Hepatocyte (in vitro differentiated cells): ENCODE results near the gene SH3PXD2A. TPM values are rescaled to one million over a fixed set of nuclear protein-coding genes. Genes with fewer than 3 reads are reported as not detected.

Source experiments
- DNase-seq: peaks from one replicate; pipeline ENCODE4 v3.0.0-alpha.2; 2016; ENCODE audit warnings: low spot score
- H2AFZ ChIP-seq: fragments of 200-600 bp; sonication (generic); 2 replicates; pipeline ENCODE4 v1.6.0; 2016; ENCODE audit warnings: antibody characterized with exemption, mild to moderate bottlenecking
- H3K27ac ChIP-seq: fragments of 200-600 bp; sonication (generic); 2 replicates; pipeline ENCODE4 v1.5.1; 2016; ENCODE audit warnings: mild to moderate bottlenecking
- H3K27me3 ChIP-seq: fragments of 200-600 bp; sonication (generic); 2 replicates; pipeline ENCODE4 v1.6.1; 2016
- H3K36me3 ChIP-seq: fragments of 200-600 bp; sonication (generic); replicated peaks from 2 replicates; pipeline ENCODE4 v1.5.1; 2016; ENCODE audit warnings: low read depth; ENCODE audit not compliant: insufficient read depth
- H3K4me1 ChIP-seq: fragments of 200-600 bp; sonication (generic); 2 replicates; pipeline ENCODE4 v1.5.1; 2016; ENCODE audit warnings: mild to moderate bottlenecking, moderate library complexity; ENCODE audit not compliant: insufficient read depth
- H3K4me2 ChIP-seq: fragments of 200-600 bp; sonication (generic); 2 replicates; pipeline ENCODE4 v1.6.0; 2016
- H3K4me3 ChIP-seq: fragments of 200-600 bp; sonication (generic); 2 replicates; pipeline ENCODE4 v1.5.1; 2016; ENCODE audit warnings: mild to moderate bottlenecking
- H3K79me2 ChIP-seq: fragments of 200-600 bp; sonication (generic); 2 replicates; pipeline ENCODE4 v1.6.0; 2017; ENCODE audit warnings: mild to moderate bottlenecking
- H3K9me2 ChIP-seq: fragments of 200-600 bp; sonication (generic); replicated peaks from 2 replicates; pipeline ENCODE4 v1.6.0; 2017; ENCODE audit warnings: mild to moderate bottlenecking; ENCODE audit not compliant: insufficient read depth
- H3K9me3 ChIP-seq: fragments of 200-600 bp; sonication (generic); 2 replicates; pipeline ENCODE4 v1.5.1; 2016; ENCODE audit warnings: low read depth, mild to moderate bottlenecking
- H4K20me1 ChIP-seq: fragments of 200-600 bp; sonication (generic); 2 replicates; pipeline ENCODE4 v1.6.0; 2016; ENCODE audit warnings: mild to moderate bottlenecking; ENCODE audit not compliant: insufficient read depth, poor library complexity, severe bottlenecking
- EZH2 ChIP-seq: fragments of 200-600 bp; sonication (generic); IDR thresholded peaks from 2 replicates; pipeline ENCODE4 v1.6.1; 2016; ENCODE audit warnings: antibody characterized with exemption, mild to moderate bottlenecking, borderline replicate concordance
- EZH2phosphoT487 ChIP-seq: fragments of 200-600 bp; sonication (generic); IDR thresholded peaks from one replicate; pipeline ENCODE4 v1.6.1; 2018; ENCODE audit warnings: antibody characterized with exemption, mild to moderate bottlenecking, low read depth, moderate library complexity; ENCODE audit not compliant: unreplicated experiment, severe bottlenecking
- WGBS: methylation state at CpG from one replicate; pipeline ENCODE4 v1.1.6; 2016; ENCODE audit warnings: low lambda C conversion rate; ENCODE audit errors: missing lambda C conversion rate; 5-methylcytosine and 5-hydroxymethylcytosine counted together
- polyA plus RNA-seq: library from polyadenylated mRNA; unstranded; fragments of >200 nt; fragmentation: Nextera tagmentation; extraction: Ambion mirVana; gene quantifications from 2 replicates; pipeline ENCODE4 v1.2.1, GENCODE V29; 2016
- total RNA-seq: library from RNA; depleted of rRNA; stranded (reverse); fragments of >200 nt; gene quantifications from 2 replicates; pipeline ENCODE4 v1.2.3, GENCODE V29; 2014
- TF ChIP-seq, protein P1 (sequence below): fragments of 200-600 bp; sonication (generic); IDR thresholded peaks from 2 replicates; pipeline ENCODE4 v1.5.1; 2016; ENCODE audit warnings: antibody characterized with exemption, mild to moderate bottlenecking; ENCODE audit not compliant: poor library complexity

SH3PXD2A gene
- total and polyA plus RNA-seq, 2 experiments from 2014 or later, result 8.4 to 13.6 TPM

DNA sequence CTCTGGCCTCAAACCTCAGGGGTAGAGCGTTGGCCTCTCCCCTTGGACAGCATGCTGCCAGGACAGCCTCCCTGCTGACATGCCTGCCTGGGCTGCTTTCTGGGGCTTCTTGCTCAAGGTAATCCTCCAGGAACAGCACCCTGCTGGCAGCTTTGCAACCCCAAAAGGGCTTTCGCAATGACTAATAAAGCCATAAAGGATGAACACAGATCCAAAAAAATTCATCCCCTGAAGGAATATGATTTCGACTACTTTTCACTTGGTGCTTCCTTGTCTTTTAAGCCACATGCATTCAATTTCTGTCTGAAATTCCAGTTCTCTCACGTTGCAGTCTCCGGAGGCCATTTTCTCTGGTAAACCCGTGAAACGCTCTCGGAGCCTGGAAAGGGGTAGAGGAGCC, 15.1 kb upstream of the SH3PXD2A start:
- peak overlapping the region; percentile 7 for H3K27ac ChIP-seq
- TF ChIP-seq, protein P1, sequence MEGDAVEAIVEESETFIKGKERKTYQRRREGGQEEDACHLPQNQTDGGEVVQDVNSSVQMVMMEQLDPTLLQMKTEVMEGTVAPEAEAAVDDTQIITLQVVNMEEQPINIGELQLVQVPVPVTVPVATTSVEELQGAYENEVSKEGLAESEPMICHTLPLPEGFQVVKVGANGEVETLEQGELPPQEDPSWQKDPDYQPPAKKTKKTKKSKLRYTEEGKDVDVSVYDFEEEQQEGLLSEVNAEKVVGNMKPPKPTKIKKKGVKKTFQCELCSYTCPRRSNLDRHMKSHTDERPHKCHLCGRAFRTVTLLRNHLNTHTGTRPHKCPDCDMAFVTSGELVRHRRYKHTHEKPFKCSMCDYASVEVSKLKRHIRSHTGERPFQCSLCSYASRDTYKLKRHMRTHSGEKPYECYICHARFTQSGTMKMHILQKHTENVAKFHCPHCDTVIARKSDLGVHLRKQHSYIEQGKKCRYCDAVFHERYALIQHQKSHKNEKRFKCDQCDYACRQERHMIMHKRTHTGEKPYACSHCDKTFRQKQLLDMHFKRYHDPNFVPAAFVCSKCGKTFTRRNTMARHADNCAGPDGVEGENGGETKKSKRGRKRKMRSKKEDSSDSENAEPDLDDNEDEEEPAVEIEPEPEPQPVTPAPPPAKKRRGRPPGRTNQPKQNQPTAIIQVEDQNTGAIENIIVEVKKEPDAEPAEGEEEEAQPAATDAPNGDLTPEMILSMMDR, result no peak
- TF ChIP-seq EZH2phosphoT487, result no peak
- TF ChIP-seq EZH2, result no peak
- H4K20me1 ChIP-seq, result no peaks in the 10 kb centered on the region
- H3K9me2 ChIP-seq, result no peaks in the 10 kb centered on the region
- no peak for DNase-seq
- H3K36me3 ChIP-seq, result no peaks in the 10 kb centered on the region
- peak overlapping the region; percentile 37 for H3K4me2 ChIP-seq
- no peak overlapping the region for H3K4me3 ChIP-seq
- no peak overlapping the region for H2AFZ ChIP-seq
- 44% methylated on average over 8 of the region's 8 CpGs for WGBS
- H3K9me3 ChIP-seq, result no peaks in the 10 kb centered on the region
- H3K4me1 ChIP-seq, result peaks cover 5% of the 10 kb centered on the region
- H3K27me3 ChIP-seq, result no peaks in the 10 kb centered on the region
- no peaks in the 10 kb centered on the region for H3K79me2 ChIP-seq

DNA sequence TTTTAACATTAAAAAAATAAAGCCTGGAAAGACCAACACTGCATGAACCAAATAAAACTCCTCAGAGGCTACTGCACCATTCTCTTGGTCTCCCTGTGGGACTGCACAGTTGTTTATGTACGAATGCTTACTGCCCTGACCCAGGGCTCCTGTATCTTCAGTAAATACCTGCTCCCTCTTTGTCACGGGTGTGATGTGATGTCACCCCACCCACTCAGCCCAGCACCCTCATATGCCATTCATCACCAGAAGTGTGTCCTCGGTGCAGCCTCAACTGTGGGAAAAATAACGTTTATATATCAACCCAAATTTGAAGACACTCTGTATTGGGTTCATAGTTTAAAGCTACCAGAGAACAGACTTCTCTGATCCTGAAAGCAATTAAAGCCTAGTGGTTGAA, 14.0 kb upstream of the SH3PXD2A start:
- no peak overlapping the region for H3K27ac ChIP-seq
- H3K9me3 ChIP-seq, result no peaks in the 10 kb centered on the region
- no peaks in the 10 kb centered on the region for H3K27me3 ChIP-seq
- H4K20me1 ChIP-seq, result no peaks in the 10 kb centered on the region
- H3K79me2 ChIP-seq, result no peaks in the 10 kb centered on the region
- TF ChIP-seq EZH2, result no peak
- TF ChIP-seq, protein P1, result no peak
- no peak for TF ChIP-seq EZH2phosphoT487
- H3K4me3 ChIP-seq, result no peak overlapping the region
- no peak overlapping the region for H3K4me2 ChIP-seq
- no peak for DNase-seq
- H3K36me3 ChIP-seq, result no peaks in the 10 kb centered on the region
- no peaks in the 10 kb centered on the region for H3K9me2 ChIP-seq
- H3K4me1 ChIP-seq, result peaks cover 5% of the 10 kb centered on the region
- H2AFZ ChIP-seq, result no peak overlapping the region
- 81% methylated on average over 4 of the region's 4 CpGs for WGBS

DNA sequence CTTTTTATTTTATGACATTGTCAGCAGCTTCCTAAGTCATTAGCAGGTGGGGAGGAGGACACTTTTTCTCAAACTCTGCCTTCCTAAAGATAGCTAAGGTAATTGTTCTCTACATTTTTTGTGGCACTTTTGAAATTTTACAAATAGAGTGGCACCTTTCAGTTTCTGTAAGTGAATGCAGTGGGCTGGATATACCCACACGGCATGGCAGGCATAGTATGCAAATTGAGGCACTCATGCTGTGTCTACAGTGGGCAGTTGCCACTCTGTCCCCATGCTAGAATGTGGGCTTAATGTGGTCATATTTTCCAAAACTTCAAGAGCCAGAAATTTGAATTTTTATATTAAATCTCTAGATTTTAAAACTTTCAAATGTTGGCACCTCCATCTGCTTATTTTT, 12.8 kb upstream of the SH3PXD2A start:
- no peak overlapping the region for H3K27ac ChIP-seq
- H3K36me3 ChIP-seq, result no peaks in the 10 kb centered on the region
- WGBS, result 88% methylated on average over 1 of the region's 1 CpG
- DNase-seq, result no peak
- H3K4me2 ChIP-seq, result no peak overlapping the region
- no peak overlapping the region for H2AFZ ChIP-seq
- H4K20me1 ChIP-seq, result no peaks in the 10 kb centered on the region
- H3K4me3 ChIP-seq, result no peak overlapping the region
- TF ChIP-seq EZH2 (no peak), EZH2phosphoT487 (no peak)
- TF ChIP-seq, protein P1, result no peak
- no peaks in the 10 kb centered on the region for H3K27me3 ChIP-seq
- no peaks in the 10 kb centered on the region for H3K9me3 ChIP-seq
- H3K9me2 ChIP-seq, result no peaks in the 10 kb centered on the region
- H3K79me2 ChIP-seq, result no peaks in the 10 kb centered on the region
- H3K4me1 ChIP-seq, result peaks cover 5% of the 10 kb centered on the region

DNA sequence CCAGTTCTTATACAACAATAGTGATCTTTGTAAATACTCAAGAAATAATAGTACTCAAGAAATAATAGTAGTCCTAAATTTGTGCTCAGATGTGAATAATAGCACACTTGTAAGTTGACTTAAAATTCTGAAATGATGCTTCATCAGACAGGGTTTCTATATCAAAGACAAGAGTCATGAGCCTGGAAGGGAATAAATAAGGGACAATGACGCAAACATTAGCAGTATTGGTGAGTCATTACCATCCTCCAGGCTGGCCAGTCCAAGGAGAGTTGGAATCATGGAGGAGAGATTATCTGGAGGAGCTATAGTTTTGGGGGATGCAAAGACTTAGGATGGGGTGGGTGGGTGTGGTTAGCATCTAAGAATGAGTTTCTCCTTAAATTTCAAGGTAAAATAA, 6.1 kb upstream of the SH3PXD2A start:
- Histone ChIP-seq H3K9me2 (no peaks in the 10 kb centered on the region), H3K27me3 (no peaks in the 10 kb centered on the region), H4K20me1 (no peaks in the 10 kb centered on the region), H3K36me3 (no peaks in the 10 kb centered on the region), H3K27ac (no peak overlapping the region), H3K79me2 (no peaks in the 10 kb centered on the region), H3K4me3 (no peak overlapping the region), H3K4me1 (no peaks in the 10 kb centered on the region), H2AFZ (no peak overlapping the region), H3K4me2 (no peak overlapping the region), H3K9me3 (no peaks in the 10 kb centered on the region)
- DNase-seq, result no peak
- TF ChIP-seq EZH2phosphoT487, result no peak
- TF ChIP-seq EZH2, result no peak
- TF ChIP-seq, protein P1, result no peak
- WGBS, result 90% methylated on average over 1 of the region's 1 CpG
